Measurements from ENCODE around the gene FAM184A. TPM values are rescaled to one million over a fixed set of nuclear protein-coding genes. Genes with fewer than 3 reads are reported as not detected.
A peak's percentile ranks its signal among the peaks of the same experiment; 100 is the strongest.

FAM184A gene
- total and polyA plus RNA-seq, 9 donors = 7.0 to 13.7 (median 11.0) TPM

GRCh38 chr6:118980063-118980462, 98.4 kb downstream of the FAM184A start:
- H3K27ac ChIP-seq (ENCODE audit: low read length) = no peak overlapping the region
- no peaks in the 10 kb centered on the region for H3K9me3 ChIP-seq (replicated peaks; ENCODE audit: control insufficient read depth, low read depth, low read length)
- no peak for DNase-seq
- no peaks in the 10 kb centered on the region for H3K36me3 ChIP-seq (ENCODE audit: control insufficient read depth, insufficient read depth, low read length)
- no peak overlapping the region for H3K4me3 ChIP-seq (ENCODE audit: low read length)
- no peaks in the 10 kb centered on the region for H3K4me1 ChIP-seq (ENCODE audit: control insufficient read depth, insufficient read depth, low read length)
- no peaks in the 10 kb centered on the region for H3K27me3 ChIP-seq (ENCODE audit: control insufficient read depth, insufficient read depth, low read length)
- 85% methylated on average over 4 of the region's 5 CpGs for WGBS (ENCODE audit: insufficient coverage)

GRCh38 chr6:118974790-118975189, 103.7 kb downstream of the FAM184A start:
- Histone ChIP-seq H3K9me3 (replicated peaks; ENCODE audit: control insufficient read depth, low read depth, low read length) (no peaks in the 10 kb centered on the region), H3K4me3 (ENCODE audit: low read length) (no peak overlapping the region), H3K36me3 (ENCODE audit: control insufficient read depth, insufficient read depth, low read length) (peaks cover 2% of the 10 kb centered on the region), H3K27ac (ENCODE audit: low read length) (no peak overlapping the region), H3K27me3 (ENCODE audit: control insufficient read depth, insufficient read depth, low read length) (no peaks in the 10 kb centered on the region), H3K4me1 (ENCODE audit: control insufficient read depth, insufficient read depth, low read length) (no peaks in the 10 kb centered on the region)
- no peak for DNase-seq
- no CpG with 5 or more reads among the region's 1 CpG for whole genome bisulfite sequencing (ENCODE audit: insufficient coverage)

- no peaks in the 10 kb centered on the region for H3K27me3 ChIP-seq (ENCODE audit: control insufficient read depth, insufficient read depth, low read length)
- no CpG with 5 or more reads among the region's 1 CpG for WGBS (ENCODE audit: insufficient coverage)
- DNase-seq = no peak
- no peaks in the 10 kb centered on the region for H3K4me1 ChIP-seq (ENCODE audit: control insufficient read depth, insufficient read depth, low read length)
- H3K9me3 ChIP-seq (replicated peaks; ENCODE audit: control insufficient read depth, low read depth, low read length) = no peaks in the 10 kb centered on the region
- H3K4me3 ChIP-seq (ENCODE audit: low read length) = no peak overlapping the region
- H3K27ac ChIP-seq (ENCODE audit: low read length) = no peak overlapping the region
- peaks cover 2% of the 10 kb centered on the region for H3K36me3 ChIP-seq (ENCODE audit: control insufficient read depth, insufficient read depth, low read length)
These were observed 106.8 kb downstream of the FAM184A start for GRCh38 chr6:118971682-118972081.

GRCh38 chr6:118970866-118971265, 107.6 kb downstream of the FAM184A start:
- Histone ChIP-seq H3K27me3 (ENCODE audit: control insufficient read depth, insufficient read depth, low read length) (no peaks in the 10 kb centered on the region), H3K9me3 (replicated peaks; ENCODE audit: control insufficient read depth, low read depth, low read length) (no peaks in the 10 kb centered on the region), H3K4me1 (ENCODE audit: control insufficient read depth, insufficient read depth, low read length) (no peaks in the 10 kb centered on the region), H3K27ac (ENCODE audit: low read length) (no peak overlapping the region), H3K4me3 (ENCODE audit: low read length) (no peak overlapping the region), H3K36me3 (ENCODE audit: control insufficient read depth, insufficient read depth, low read length) (peaks cover 2% of the 10 kb centered on the region)
- no peak for DNase-seq
- WGBS (ENCODE audit: insufficient coverage) = no CpG with 5 or more reads among the region's 3 CpGs

- peak; percentile 65 for DNase-seq
- Histone ChIP-seq H3K4me1 (ENCODE audit: control insufficient read depth, insufficient read depth, low read length) (no peaks in the 10 kb centered on the region), H3K27me3 (ENCODE audit: control insufficient read depth, insufficient read depth, low read length) (no peaks in the 10 kb centered on the region), H3K27ac (ENCODE audit: low read length) (no peak overlapping the region), H3K36me3 (ENCODE audit: control insufficient read depth, insufficient read depth, low read length) (peaks cover 6% of the 10 kb centered on the region), H3K9me3 (replicated peaks; ENCODE audit: control insufficient read depth, low read depth, low read length) (no peaks in the 10 kb centered on the region), H3K4me3 (ENCODE audit: low read length) (no peak overlapping the region)
- WGBS (ENCODE audit: insufficient coverage) = no CpG with 5 or more reads among the region's 2 CpGs
These were observed 110.0 kb downstream of the FAM184A start for GRCh38 chr6:118968416-118968815.

GRCh38 chr6:118967239-118967638, 111.2 kb downstream of the FAM184A start:
- no peak for DNase-seq
- 83% methylated on average over 1 of the region's 2 CpGs for WGBS (ENCODE audit: insufficient coverage)
- no peak overlapping the region for H3K4me3 ChIP-seq (ENCODE audit: low read length)
- H3K27ac ChIP-seq (ENCODE audit: low read length) = no peak overlapping the region
- no peaks in the 10 kb centered on the region for H3K4me1 ChIP-seq (ENCODE audit: control insufficient read depth, insufficient read depth, low read length)
- H3K27me3 ChIP-seq (ENCODE audit: control insufficient read depth, insufficient read depth, low read length) = no peaks in the 10 kb centered on the region
- H3K9me3 ChIP-seq (replicated peaks; ENCODE audit: control insufficient read depth, low read depth, low read length) = no peaks in the 10 kb centered on the region
- peaks cover 5% of the 10 kb centered on the region for H3K36me3 ChIP-seq (ENCODE audit: control insufficient read depth, insufficient read depth, low read length)

- no peaks in the 10 kb centered on the region for H3K4me1 ChIP-seq (ENCODE audit: control insufficient read depth, insufficient read depth, low read length)
- H3K4me3 ChIP-seq (ENCODE audit: low read length) = no peak overlapping the region
- no peak for DNase-seq
- no peak overlapping the region for H3K27ac ChIP-seq (ENCODE audit: low read length)
- no peaks in the 10 kb centered on the region for H3K9me3 ChIP-seq (replicated peaks; ENCODE audit: control insufficient read depth, low read depth, low read length)
- peaks cover 5% of the 10 kb centered on the region for H3K36me3 ChIP-seq (ENCODE audit: control insufficient read depth, insufficient read depth, low read length)
- WGBS (ENCODE audit: insufficient coverage) = no CpG with 5 or more reads among the region's 2 CpGs
- no peaks in the 10 kb centered on the region for H3K27me3 ChIP-seq (ENCODE audit: control insufficient read depth, insufficient read depth, low read length)
These were observed 112.6 kb downstream of the FAM184A start for GRCh38 chr6:118965843-118966370.

- Histone ChIP-seq H3K4me3 (ENCODE audit: low read length) (no peak overlapping the region), H3K27ac (ENCODE audit: low read length) (no peak overlapping the region), H3K27me3 (ENCODE audit: control insufficient read depth, insufficient read depth, low read length) (no peaks in the 10 kb centered on the region), H3K9me3 (replicated peaks; ENCODE audit: control insufficient read depth, low read depth, low read length) (no peaks in the 10 kb centered on the region), H3K4me1 (ENCODE audit: control insufficient read depth, insufficient read depth, low read length) (no peaks in the 10 kb centered on the region), H3K36me3 (ENCODE audit: control insufficient read depth, insufficient read depth, low read length) (peaks cover 5% of the 10 kb centered on the region)
- no peak for DNase-seq
- no CpG with 5 or more reads among the region's 3 CpGs for WGBS (ENCODE audit: insufficient coverage)
These were observed 113.1 kb downstream of the FAM184A start for GRCh38 chr6:118965371-118965770.

GRCh38 chr6:118963003-118963402, 115.5 kb downstream of the FAM184A start:
- H3K27ac ChIP-seq (ENCODE audit: low read length) = no peak overlapping the region
- H3K27me3 ChIP-seq (ENCODE audit: control insufficient read depth, insufficient read depth, low read length) = no peaks in the 10 kb centered on the region
- no peaks in the 10 kb centered on the region for H3K4me1 ChIP-seq (ENCODE audit: control insufficient read depth, insufficient read depth, low read length)
- H3K36me3 ChIP-seq (ENCODE audit: control insufficient read depth, insufficient read depth, low read length) = peaks cover 5% of the 10 kb centered on the region
- no peaks in the 10 kb centered on the region for H3K9me3 ChIP-seq (replicated peaks; ENCODE audit: control insufficient read depth, low read depth, low read length)
- no peak for DNase-seq
- H3K4me3 ChIP-seq (ENCODE audit: low read length) = no peak overlapping the region

GRCh38 chr6:118959903-118960302, 118.6 kb downstream of the FAM184A start:
- DNase-seq = no peak
- H3K36me3 ChIP-seq (ENCODE audit: control insufficient read depth, insufficient read depth, low read length) = no peaks in the 10 kb centered on the region
- no peaks in the 10 kb centered on the region for H3K27me3 ChIP-seq (ENCODE audit: control insufficient read depth, insufficient read depth, low read length)
- H3K4me1 ChIP-seq (ENCODE audit: control insufficient read depth, insufficient read depth, low read length) = no peaks in the 10 kb centered on the region
- no peak overlapping the region for H3K27ac ChIP-seq (ENCODE audit: low read length)
- WGBS (ENCODE audit: insufficient coverage) = 86% methylated on average over 4 of the region's 4 CpGs
- no peaks in the 10 kb centered on the region for H3K9me3 ChIP-seq (replicated peaks; ENCODE audit: control insufficient read depth, low read depth, low read length)
- H3K4me3 ChIP-seq (ENCODE audit: low read length) = no peak overlapping the region

- Histone ChIP-seq H3K27me3 (ENCODE audit: control insufficient read depth, insufficient read depth, low read length) (no peaks in the 10 kb centered on the region), H3K27ac (ENCODE audit: low read length) (no peak overlapping the region), H3K36me3 (ENCODE audit: control insufficient read depth, insufficient read depth, low read length) (no peaks in the 10 kb centered on the region), H3K4me1 (ENCODE audit: control insufficient read depth, insufficient read depth, low read length) (peaks cover 2% of the 10 kb centered on the region), H3K9me3 (replicated peaks; ENCODE audit: control insufficient read depth, low read depth, low read length) (peaks cover 4% of the 10 kb centered on the region), H3K4me3 (ENCODE audit: low read length) (no peak overlapping the region)
- DNase-seq = peak; percentile 56
- WGBS (ENCODE audit: insufficient coverage) = no CpG with 5 or more reads among the region's 2 CpGs
These were observed 125.1 kb downstream of the FAM184A start for GRCh38 chr6:118953391-118953790.

Data from muscle of leg (tissue), 11 donors.